Cardiac fibroblast (primary cell): ENCODE results near the gene PRSS56.

ENCODE experiments used
- DNase-seq, 2 donors: peaks; one replicate each; pipeline versions ENCODE4 v3.0.0 to v3.0.0-alpha.2; 2010; ENCODE audit warnings: low read depth in 2 of 2
- H3K4me3 ChIP-seq, 2 donors: replicated peaks in 1 of 2; 1 replicate in 1 of 2; 2 replicates in 1 of 2; pipeline ENCODE4 v1.5.1; 2011; ENCODE audit warnings: low read depth in 2 of 2, low read length in 2 of 2, mild to moderate bottlenecking in 2 of 2, moderate library complexity in 1 of 2
- TF ChIP-seq, protein P1 (sequence below): IDR thresholded peaks from one replicate; pipeline ENCODE4 v1.5.1; 2011; ENCODE audit warnings: low read depth, mild to moderate bottlenecking, low read length, inconsistent platforms

PRSS56 gene

GRCh38 chr2:232496501-232497270 is 23.5 kb upstream of the PRSS56 start:
- H3K4me3 ChIP-seq = no peak overlapping the region
- no peak for DNase-seq
- TF ChIP-seq, protein P1, sequence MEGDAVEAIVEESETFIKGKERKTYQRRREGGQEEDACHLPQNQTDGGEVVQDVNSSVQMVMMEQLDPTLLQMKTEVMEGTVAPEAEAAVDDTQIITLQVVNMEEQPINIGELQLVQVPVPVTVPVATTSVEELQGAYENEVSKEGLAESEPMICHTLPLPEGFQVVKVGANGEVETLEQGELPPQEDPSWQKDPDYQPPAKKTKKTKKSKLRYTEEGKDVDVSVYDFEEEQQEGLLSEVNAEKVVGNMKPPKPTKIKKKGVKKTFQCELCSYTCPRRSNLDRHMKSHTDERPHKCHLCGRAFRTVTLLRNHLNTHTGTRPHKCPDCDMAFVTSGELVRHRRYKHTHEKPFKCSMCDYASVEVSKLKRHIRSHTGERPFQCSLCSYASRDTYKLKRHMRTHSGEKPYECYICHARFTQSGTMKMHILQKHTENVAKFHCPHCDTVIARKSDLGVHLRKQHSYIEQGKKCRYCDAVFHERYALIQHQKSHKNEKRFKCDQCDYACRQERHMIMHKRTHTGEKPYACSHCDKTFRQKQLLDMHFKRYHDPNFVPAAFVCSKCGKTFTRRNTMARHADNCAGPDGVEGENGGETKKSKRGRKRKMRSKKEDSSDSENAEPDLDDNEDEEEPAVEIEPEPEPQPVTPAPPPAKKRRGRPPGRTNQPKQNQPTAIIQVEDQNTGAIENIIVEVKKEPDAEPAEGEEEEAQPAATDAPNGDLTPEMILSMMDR = no peak

GRCh38 chr2:232497348-232497747 is 22.8 kb upstream of the PRSS56 start:
- no peak overlapping the region for H3K4me3 ChIP-seq
- no peak for DNase-seq
- TF ChIP-seq, protein P1 = no peak

GRCh38 chr2:232498452-232498851 is 21.7 kb upstream of the PRSS56 start:
- H3K4me3 ChIP-seq = no peak overlapping the region
- TF ChIP-seq, protein P1 = no peak
- DNase-seq = no peak

GRCh38 chr2:232501331-232501771 is 18.8 kb upstream of the PRSS56 start:
- no peak for DNase-seq
- no peak overlapping the region for H3K4me3 ChIP-seq

GRCh38 chr2:232501794-232502390 is 18.3 kb upstream of the PRSS56 start:
- DNase-seq = no peak
- no peak overlapping the region for H3K4me3 ChIP-seq
- TF ChIP-seq, protein P1 = no peak

More at GRCh38 chr2:232501331-232501771, 18.8 kb upstream of the PRSS56 start:
- TF ChIP-seq, protein P1 = no peak

DNA sequence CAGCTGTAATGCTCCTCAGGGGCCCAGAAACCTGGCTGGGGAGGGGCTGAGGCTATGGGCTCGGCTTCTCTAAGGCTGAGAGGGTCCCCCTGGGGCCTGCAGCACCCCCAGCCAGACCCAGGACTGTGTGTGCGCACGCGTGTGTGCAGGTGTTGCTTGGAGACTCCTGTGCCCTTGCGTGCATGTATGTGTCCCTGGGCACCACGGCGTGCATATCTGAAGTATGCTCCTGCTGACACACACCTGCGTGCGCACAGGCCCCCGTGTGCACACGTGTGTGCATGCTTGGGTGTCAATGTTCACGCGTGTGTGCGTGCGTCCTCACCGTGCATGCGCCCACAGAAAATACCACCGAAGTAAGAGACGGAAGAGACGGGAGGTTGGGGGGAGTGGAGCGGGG is 17.7 kb upstream of the PRSS56 start:
- no peak overlapping the region for H3K4me3 ChIP-seq
- no peak for DNase-seq
- TF ChIP-seq, protein P1 = no peak
